Lower leg skin (tissue), 3 donors: ENCODE results near the gene HYAL1.

Experiments used
- CTCF ChIP-seq, 3 donors: fragments of 450-650 bp; IDR thresholded peaks; one replicate each; pipeline ENCODE4 v1.5.1; 2016; ENCODE audit warnings: antibody characterized with exemption in 3 of 3, mild to moderate bottlenecking in 3 of 3, moderate library complexity in 2 of 3
- POLR2A ChIP-seq, 2 donors: fragments of 450-650 bp; IDR thresholded peaks; one replicate each; pipeline ENCODE4 v1.6.1; 2016 to 2017; ENCODE audit warnings: antibody characterized with exemption in 2 of 2, mild to moderate bottlenecking in 1 of 2, moderate library complexity in 1 of 2

DNA sequence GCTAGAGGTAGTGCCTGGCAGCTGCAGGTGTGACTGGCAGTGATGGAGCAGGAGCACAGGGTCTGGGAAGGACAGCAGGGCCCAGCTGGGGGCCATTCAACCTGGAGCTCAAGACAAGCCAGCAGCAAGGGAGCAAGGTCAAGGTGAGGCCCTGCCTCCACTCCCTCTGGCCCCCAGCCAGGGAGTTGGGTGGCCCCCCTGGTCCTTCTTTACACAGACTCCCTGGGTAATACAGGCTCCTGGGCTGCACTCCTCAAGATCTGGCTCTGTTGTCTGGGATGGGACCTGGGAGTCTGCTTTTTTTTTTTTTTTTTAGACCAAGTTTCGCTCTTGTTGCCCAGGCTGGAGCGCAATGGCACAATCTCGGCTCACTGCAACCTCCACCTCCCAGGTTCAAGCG, 52.9 kb downstream of the HYAL1 start:
- no peak for TF ChIP-seq POLR2A (IDR thresholded peaks at IDR 0.05)
- no peak for TF ChIP-seq CTCF (IDR thresholded peaks at IDR 0.05)
